Sciatic nerve (tissue), 2 donors: ENCODE data around the gene MED28. TPM values are rescaled to one million over a fixed set of nuclear protein-coding genes. Genes with fewer than 3 reads are reported as not detected.

ENCODE experiments used
- ATAC-seq: fragments of 200-7000 bp; cut with Tn5 transposase; one replicate; pipeline ENCODE4 v1.9.1; 2020; ENCODE audit warnings: mild to moderate bottlenecking, moderate library complexity
- DNase-seq: peaks from one replicate; pipeline ENCODE4 v3.0.0-alpha.2; 2020; ENCODE audit warnings: low spot score
- intact Hi-C: fragments of 100-400 bp; cut with DNase I; formaldehyde crosslinking; loops from one replicate; pipeline ENCODE4 v1.14.2; 2022
- total RNA-seq: library from RNA; stranded (reverse); fragmentation: NEBNext Ultra II Directional; extraction: Animal tissue kit (Norgen Biotek cat#: 25700); gene quantifications from one replicate; pipeline ENCODE4 v1.2.1, GENCODE V29; 2021
- donor health status: DM: no; HTN: no; CAD: no.
- donor health status: DM: no; HTN: no; CAD: no.

The MED28 gene
- total RNA-seq, 1 donor from 2014 or later, result 48.4 TPM

DNA sequence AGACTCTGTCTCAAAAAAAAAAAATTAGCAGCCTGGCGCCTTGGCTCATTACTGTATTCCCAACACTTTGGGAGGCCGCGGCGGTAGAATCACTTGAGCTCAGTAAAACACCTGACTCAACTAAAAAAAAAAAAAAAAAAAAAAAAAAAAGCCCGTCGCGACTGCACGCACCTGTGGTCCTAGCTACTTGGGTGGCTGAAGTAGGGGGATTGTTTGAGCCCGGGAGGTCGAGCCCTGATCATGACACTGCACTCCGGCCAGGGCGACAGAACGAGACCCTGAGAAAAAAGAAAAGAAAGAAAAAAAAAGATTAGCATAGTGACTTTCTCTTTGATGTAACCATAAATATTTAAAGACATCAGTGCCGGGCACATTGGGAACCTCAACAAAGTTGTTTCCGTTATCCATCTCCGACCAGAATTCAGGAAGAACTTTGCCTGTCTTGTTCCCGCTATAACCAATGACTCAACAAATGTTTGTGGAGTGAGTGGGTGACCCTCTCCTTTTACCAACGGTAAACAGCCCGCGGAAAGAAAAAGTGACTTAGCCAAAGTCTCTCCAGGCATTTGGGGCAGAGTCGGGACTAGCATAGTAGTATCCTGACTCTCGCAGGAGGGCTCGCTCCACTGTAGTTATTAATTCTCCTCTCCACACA is 553 bp upstream of the MED28 start:
- ATAC-seq (peak; percentile 81), DNase-seq (no peak)
- intact Hi-C loops, result no loop called here

DNA sequence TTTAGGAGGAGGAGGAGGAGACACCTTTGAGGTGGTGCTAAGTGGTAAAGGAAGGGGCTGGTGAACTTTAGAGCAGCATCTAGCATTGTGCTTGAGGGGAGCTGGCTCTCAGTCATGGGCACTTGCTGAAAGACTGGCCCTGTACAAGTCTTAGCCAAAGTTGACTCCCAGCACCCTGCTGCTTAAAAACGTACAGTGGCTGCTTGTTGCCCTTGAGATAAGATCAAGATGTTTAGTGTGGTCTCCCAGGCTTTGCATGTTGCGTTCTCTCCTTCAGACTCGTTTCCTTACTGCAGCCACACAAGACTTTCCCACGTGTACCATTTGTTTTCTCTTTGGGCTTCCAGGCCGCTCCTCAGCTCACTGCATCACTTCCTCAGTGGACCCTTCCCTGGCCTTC is 1.8 kb downstream of the MED28 start:
- DNase-seq, result no peak
- intact Hi-C loops, result no loop called here
- no peak for ATAC-seq

DNA sequence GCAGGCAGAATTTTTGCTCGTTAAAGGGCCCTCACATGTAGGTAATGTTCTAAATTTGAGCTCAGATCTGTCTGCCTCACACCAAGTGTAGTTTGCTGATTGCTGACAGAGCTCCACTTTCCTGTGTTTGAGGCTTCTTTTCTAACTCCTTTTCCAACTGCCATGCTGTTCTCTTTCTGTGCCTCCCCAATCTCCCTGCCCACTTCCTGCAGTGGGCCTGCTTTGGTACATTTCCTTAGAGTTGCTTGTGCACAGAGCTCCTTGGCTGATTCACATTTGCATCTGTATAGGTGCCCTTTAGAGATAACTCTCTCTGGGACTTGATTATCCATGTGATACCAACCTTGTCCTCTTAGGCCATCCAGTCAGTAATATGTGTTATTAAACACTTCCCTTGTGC is 4.5 kb downstream of the MED28 start:
- no peak for ATAC-seq
- intact Hi-C loops, result no loop called here

GRCh38 chr4:17619416-17620105 is 5.1 kb downstream of the MED28 start:
- ATAC-seq (no peak), DNase-seq (no peak)
- intact Hi-C loops, result no loop called here

More for the DNA sequence above, 4.5 kb downstream of the MED28 start:
- DNase-seq, result no peak

- DNase-seq (no peak), ATAC-seq (no peak)
- intact Hi-C loops, result no loop called here
Measured at GRCh38 chr4:17623451-17624001, 9.1 kb downstream of the MED28 start.

DNA sequence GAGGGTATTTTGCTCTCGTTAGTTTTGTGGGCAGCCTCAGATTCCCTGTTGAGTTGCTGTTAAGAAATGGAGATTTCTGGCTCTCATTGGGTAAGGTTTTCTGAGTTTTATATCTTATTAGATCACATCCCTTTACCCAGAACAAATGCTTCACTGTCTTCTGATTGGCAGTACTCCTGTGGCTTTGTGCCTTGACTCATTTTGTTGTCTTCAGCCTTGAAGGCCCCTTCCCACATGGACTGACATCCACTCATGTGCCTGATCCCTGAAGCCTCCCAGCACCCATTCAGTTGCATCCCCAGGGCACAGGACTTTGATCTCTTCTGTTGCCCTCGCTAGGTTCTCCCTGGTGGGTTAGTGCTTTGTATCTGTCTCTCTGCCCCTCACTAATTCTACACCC is 10.4 kb downstream of the MED28 start:
- intact Hi-C loops, result no loop called here
- DNase-seq, result no peak
- no peak for ATAC-seq

GRCh38 chr4:17630228-17630627 is 15.8 kb downstream of the MED28 start:
- no peak for DNase-seq
- intact Hi-C loops, result loop anchor here (10.0 kb wide), 1 partner anchor 85 kb away; no protein-coding TSS in a partner anchor
- ATAC-seq, result no peak

DNA sequence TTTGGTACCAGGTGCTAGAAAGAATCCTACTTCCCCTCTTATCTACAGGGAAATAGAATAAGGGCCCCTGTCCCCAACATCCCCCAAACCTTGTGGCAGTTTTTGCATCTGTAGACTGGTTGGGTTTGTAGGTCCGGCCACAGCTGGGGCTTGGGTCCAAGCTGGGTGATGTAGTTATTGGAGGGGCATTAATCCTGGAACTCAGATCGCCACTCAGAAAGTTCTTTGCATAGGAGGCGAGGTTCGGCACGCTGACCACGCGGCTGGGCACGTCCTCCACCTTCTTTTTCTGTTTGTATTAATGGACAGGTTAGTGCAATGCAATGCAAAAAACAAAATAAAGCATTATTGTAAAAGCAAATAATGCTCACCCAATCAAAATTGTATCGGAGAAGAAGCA is 19.2 kb downstream of the MED28 start:
- ATAC-seq (no peak), DNase-seq (no peak)
- intact Hi-C loops, result loop anchor here (10.0 kb wide), 1 partner anchor 89 kb away; no protein-coding TSS in a partner anchor

DNA sequence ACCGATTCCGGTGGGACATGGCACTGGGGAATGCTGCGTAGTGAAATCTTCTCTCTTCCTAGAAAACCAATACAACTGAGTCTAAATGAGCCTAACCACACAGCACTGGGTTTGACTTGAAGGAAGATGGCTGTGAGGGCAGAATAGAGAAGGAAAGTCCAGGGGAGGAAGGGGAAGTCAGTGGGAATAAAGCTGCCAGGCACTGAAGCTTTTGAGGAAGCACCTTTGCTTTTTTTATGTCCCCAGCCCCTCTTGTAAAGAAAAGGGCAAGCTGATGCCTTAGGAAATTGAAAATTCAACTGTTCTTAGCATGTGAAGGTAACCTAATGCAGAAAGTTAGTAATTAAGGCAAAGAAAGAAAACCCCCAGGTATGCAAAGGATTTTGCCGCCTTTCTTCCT is 20.6 kb downstream of the MED28 start:
- ATAC-seq (no peak), DNase-seq (no peak)
- intact Hi-C loops, result loop anchor here (10.0 kb wide), 1 partner anchor 90 kb away; no protein-coding TSS in a partner anchor

DNA sequence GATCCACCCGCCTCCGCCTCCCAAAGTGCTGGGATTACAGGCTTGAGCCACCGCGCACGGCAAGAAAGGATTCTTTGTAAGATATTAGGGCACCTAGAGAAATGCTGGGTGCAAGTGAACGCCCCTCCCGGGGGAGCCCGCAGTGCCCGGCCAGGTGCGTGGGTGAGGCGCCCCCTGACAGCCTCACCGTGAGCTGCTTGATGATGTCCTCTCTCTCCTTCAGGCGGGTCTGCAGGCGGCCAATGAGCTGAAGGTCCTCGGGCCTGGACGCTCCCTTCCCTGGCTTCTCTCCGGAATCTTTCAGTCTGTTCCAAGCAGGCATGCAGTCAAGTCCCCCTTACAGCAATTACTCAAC is 21.9 kb downstream of the MED28 start:
- DNase-seq, result no peak
- intact Hi-C loops, result loop anchor here (10.0 kb wide), 1 partner anchor 92 kb away; no protein-coding TSS in a partner anchor
- peak; percentile 38 for ATAC-seq

DNA sequence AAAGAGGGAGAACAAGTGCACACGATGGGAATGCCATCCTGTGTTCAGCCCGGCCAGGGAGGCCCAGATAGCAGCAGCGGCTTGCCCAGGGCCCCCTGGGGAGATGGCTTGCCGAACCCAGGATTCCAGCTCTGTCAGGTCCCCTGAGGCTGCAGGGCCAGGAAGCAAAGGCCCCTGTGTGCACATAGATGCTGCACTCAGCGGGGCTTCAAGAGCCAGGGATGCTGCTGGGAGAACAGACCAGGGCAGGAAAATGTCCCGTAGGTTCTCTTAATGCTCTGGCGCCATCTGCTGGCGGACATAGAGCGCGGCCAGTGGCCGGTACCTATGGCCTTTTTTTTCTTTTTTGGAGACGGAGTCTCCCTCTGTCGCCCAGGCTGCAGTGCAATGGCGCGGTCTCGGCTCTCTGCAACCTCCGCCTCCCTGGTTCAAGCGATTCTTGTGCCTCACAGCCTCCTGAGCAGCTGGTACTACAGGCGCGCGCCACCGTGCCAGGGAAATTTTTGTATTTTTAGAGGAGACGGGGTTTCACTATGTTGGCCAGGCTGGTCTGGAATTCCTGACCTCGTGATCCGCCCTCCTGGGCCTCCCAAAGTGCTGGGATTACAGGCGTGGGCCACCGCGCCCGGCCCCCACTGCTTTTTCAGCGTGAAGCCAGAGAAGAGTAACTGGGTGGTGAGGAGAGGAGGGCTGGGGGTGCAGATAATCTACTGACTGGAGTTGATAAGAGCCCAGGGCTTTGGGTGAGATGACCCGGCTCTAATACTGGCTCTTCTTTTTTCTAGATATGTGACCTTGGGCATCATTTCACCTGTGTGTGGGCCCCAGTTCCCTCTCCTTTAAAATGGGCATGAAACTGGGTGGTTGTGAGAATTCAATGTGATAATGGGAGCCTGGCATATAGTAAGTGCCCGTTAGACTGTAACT is 22.5 kb downstream of the MED28 start:
- DNase-seq (peak; percentile 89), ATAC-seq (peak; percentile 83)
- intact Hi-C loops, result loop anchor here (10.0 kb wide), 1 partner anchor 92 kb away; no protein-coding TSS in a partner anchor

GRCh38 chr4:17639136-17639535 is 24.7 kb downstream of the MED28 start:
- no peak for ATAC-seq
- DNase-seq, result no peak
- intact Hi-C loops, result loop anchor here (10.0 kb wide), 1 partner anchor 94 kb away; no protein-coding TSS in a partner anchor

- ATAC-seq (no peak), DNase-seq (no peak)
- intact Hi-C loops, result no loop called here
Measured at GRCh38 chr4:17642398-17642783, 27.9 kb downstream of the MED28 start.

DNA sequence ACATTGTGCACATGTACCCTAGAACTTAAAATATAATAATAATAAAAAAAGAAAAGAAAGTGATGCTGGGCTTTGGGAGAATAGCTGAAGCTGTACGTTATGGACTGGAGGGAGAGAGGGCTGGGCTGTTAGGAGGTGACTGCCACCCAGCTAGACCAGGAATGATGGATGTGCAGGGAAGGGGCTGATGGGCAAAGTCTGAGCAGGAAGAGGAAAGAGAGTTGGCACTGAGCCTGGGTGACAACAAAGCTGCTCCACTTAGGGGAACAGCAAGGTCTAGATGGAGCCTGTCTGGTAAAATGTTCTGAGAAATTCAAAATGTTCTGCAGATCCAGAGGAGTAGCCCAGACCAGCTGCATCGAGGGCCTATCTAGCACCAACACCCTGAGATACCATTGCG is 32.3 kb downstream of the MED28 start:
- ATAC-seq, result no peak
- DNase-seq, result no peak
- intact Hi-C loops, result no loop called here

DNA sequence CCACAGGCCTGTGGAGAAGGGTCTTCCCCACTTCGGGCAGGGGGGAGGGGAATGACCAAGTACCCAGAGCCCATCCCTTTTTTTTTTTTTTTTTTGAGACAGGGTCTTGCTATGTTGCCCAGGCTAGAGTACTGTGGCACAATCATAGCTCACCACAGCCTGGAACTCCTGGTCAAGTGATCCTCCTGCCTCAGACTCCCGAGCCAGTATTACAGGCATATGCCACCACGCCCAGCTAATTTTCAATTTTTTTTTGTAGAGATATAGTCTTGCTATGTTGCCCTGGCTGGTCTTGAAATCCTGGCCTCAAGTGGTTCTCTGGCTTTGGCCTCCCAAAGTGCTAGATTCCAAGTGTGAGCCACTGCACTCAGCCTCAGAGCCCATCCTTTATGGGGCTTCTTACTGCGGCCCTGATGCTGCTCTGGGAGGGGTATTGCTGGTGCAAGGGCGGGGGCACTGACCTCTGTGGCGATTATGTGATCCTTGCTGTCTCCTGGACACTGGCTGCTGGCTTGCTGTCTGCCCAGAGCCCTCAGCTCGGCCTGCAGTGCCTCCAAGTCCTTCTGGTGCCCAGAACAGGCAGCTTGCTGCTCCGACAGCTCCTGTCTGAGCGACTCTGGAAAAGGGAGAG is 32.9 kb downstream of the MED28 start:
- no peak for DNase-seq
- no peak for ATAC-seq
- intact Hi-C loops, result no loop called here

DNA sequence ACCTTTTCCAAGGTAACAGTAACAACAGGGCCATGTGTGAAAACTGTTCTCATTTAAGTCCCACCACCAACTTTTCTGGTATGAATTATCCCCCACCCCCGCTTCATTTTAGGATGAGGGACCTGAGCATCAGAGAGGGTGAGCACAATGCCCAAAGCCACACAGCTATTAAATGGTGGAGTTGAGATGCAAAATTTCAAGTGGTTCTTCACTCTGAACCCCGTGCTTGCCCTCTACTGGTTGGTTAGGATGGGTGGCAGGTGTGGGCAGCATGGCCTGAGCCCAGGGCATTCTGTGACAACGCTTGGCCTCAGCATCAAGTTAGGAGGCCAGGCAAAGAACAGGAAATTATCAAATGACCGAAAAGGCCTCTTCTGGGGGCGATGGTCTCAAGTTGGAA is 33.5 kb downstream of the MED28 start:
- intact Hi-C loops, result no loop called here
- no peak for DNase-seq
- no peak for ATAC-seq

DNA sequence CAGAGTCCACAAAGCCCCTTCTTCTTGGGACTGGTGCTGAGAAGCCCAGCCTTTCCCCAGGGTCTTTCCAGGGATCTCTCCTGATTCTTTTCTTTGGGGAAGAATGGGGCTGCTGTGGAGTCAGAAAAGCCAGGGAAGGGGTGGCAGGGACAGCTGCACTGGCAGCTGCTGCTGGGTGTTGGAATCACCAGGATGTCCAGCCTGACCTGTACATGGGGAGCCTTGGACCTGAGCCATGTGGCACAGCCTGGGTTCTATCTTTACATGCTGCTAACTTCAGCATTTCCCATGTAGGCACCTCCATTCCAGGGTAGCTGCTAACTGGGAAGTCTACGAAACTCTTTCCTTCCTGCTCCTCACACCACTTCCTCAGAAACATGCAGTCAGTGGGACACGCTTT is 36.0 kb downstream of the MED28 start:
- no peak for DNase-seq
- intact Hi-C loops, result no loop called here
- ATAC-seq, result no peak

DNA sequence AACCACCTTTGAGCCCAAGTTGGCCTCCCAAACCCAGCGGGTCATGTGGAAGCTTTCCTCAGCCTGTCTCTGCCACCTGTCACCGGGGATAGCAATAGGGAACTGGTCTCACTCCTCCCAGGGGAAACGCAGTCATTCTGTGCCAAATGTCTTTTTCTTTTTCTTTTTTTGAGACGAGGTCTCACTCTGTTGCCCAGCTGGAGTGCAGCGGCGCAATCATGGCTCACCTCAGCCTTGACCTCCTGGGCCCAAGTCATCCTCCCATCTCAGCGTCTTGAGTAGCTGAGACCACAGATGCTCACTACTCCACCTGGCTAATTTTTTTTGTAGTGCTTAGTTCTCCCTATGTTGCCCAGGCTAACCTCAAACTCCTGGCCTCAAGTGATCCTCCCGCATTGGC is 40.3 kb downstream of the MED28 start:
- no peak for ATAC-seq
- intact Hi-C loops, result no loop called here
- DNase-seq, result no peak

- DNase-seq (no peak), ATAC-seq (no peak)
- intact Hi-C loops, result no loop called here
Measured at GRCh38 chr4:17657090-17657489, 42.6 kb downstream of the MED28 start.
